H1 (cell line): ENCODE measurements around the gene TRNP1. TPM values are rescaled to one million over a fixed set of nuclear protein-coding genes. Genes with fewer than 3 reads are reported as not detected.

Experiments
- CTCF ChIA-PET: fragments of 300-600 bp; sonication (Branson Sonifier 250); formaldehyde crosslinking; loops from one replicate; lab custom pipeline; 2021; ENCODE audit not compliant: partially characterized antibody; lab: Charles Lee
- POLR2A ChIA-PET: fragments of 300-600 bp; sonication (Branson Sonifier 250); formaldehyde crosslinking; loops from one replicate; lab custom pipeline; 2021; ENCODE audit warnings: inconsistent platforms; ENCODE audit not compliant: partially characterized antibody; lab: Charles Lee
- DNase-seq, 2 experiments: peaks; one replicate each; pipeline versions ENCODE4 v3.0.0 to v3.0.0-alpha.2; 2010 to 2022; ENCODE audit warnings: low spot score in 2 of 2, low read depth in 1 of 2, mixed read lengths in 1 of 2
- FAIRE-seq: peaks from 2 replicates; lab custom pipeline; 2011; peaks lifted over from hg19 to GRCh38; lab: Jason Lieb, UNC
- H2AFZ ChIP-seq: 2 replicates; pipeline ENCODE4 v1.8.1; 2012; ENCODE audit warnings: low read length, inconsistent platforms
- H2AK5ac ChIP-seq: 2 replicates; pipeline ENCODE4 v1.6.1; 2013; ENCODE audit warnings: low read depth, low read length
- H2BK120ac ChIP-seq: replicated peaks from 2 replicates; pipeline ENCODE3; 2013; ENCODE audit warnings: low read depth, low read length, inconsistent platforms
- H2BK12ac ChIP-seq: 2 replicates; pipeline ENCODE4 v1.6.1; 2013; ENCODE audit warnings: low read depth, low read length
- H2BK15ac ChIP-seq: 2 replicates; pipeline ENCODE4 v1.6.1; 2013; ENCODE audit warnings: low read length
- H2BK20ac ChIP-seq: 2 replicates; pipeline ENCODE4 v1.6.1; 2013; ENCODE audit warnings: low read length
- H2BK5ac ChIP-seq: 2 replicates; pipeline ENCODE4 v1.6.1; 2013; ENCODE audit warnings: low read depth, low read length
- H3K14ac ChIP-seq: 2 replicates; pipeline ENCODE4 v1.6.1; 2013; ENCODE audit warnings: inconsistent platforms; ENCODE audit not compliant: insufficient read length
- H3K18ac ChIP-seq: 2 replicates; pipeline ENCODE4 v1.6.1; 2013; ENCODE audit warnings: low read length; ENCODE audit errors: extremely low read depth
- H3K23ac ChIP-seq: 2 replicates; pipeline ENCODE4 v1.6.1; 2013; ENCODE audit warnings: inconsistent platforms; ENCODE audit not compliant: insufficient read length
- H3K23me2 ChIP-seq: 2 replicates; pipeline ENCODE4 v1.6.1; 2013; ENCODE audit warnings: low read depth, low read length
- H3K27ac ChIP-seq: 2 replicates; pipeline ENCODE4 v1.6.1; 2011; ENCODE audit warnings: low read depth, low read length, inconsistent platforms
- H3K27me3 ChIP-seq, 4 experiments: replicated peaks in 1 of 4; 1 replicate in 1 of 4; 2 replicates in 3 of 4; pipeline versions ENCODE4 v1.6.1 to v1.8.1; 2011 to 2013; ENCODE audit warnings: low read length in 3 of 4, mild to moderate bottlenecking in 3 of 4, inconsistent platforms in 2 of 4, mixed read lengths in 2 of 4, moderate library complexity in 1 of 4; ENCODE audit not compliant: control insufficient read depth in 3 of 4, insufficient read depth in 3 of 4; ENCODE audit errors: extremely low read depth in 1 of 4
- H3K36me3 ChIP-seq, 4 experiments: 2 replicates each; pipeline versions ENCODE4 v1.6.1 to v1.8.1; 2011 to 2013; ENCODE audit warnings: mild to moderate bottlenecking in 4 of 4, low read length in 3 of 4, moderate library complexity in 2 of 4, control low read depth in 1 of 4, inconsistent platforms in 1 of 4; ENCODE audit not compliant: insufficient read depth in 4 of 4, control insufficient read depth in 2 of 4
- H3K4ac ChIP-seq: replicated peaks from 2 replicates; pipeline ENCODE3; 2013; ENCODE audit warnings: low read length, low read depth, mixed read lengths, inconsistent platforms; ENCODE audit not compliant: insufficient read length
- H3K4me1 ChIP-seq, 4 experiments: replicated peaks in 1 of 4; 1 replicate in 1 of 4; 2 replicates in 3 of 4; pipeline versions ENCODE4 v1.6.1 to v1.8.1; 2011 to 2013; ENCODE audit warnings: low read length in 3 of 4, inconsistent platforms in 2 of 4, mixed read lengths in 1 of 4; ENCODE audit not compliant: insufficient read depth in 4 of 4, control insufficient read depth in 3 of 4
- H3K4me2 ChIP-seq, 2 experiments: 2 replicates each; pipeline versions ENCODE4 v1.6.1 to v1.8.1; 2011 to 2013; ENCODE audit warnings: low read depth in 2 of 2, low read length in 2 of 2, control low read depth in 1 of 2, inconsistent platforms in 1 of 2, mild to moderate bottlenecking in 1 of 2; ENCODE audit not compliant: insufficient read depth in 1 of 2
- H3K4me3 ChIP-seq, 4 experiments: fragments of 200-600, 300-600 bp in 1 of 4; sonication (generic), shearing (Covaris generic), sonication (Bioruptor Twin) in 1 of 4; 2 replicates each; pipeline versions ENCODE4 v1.5.1 to v1.8.1; 2011 to 2016; ENCODE audit warnings: low read length in 4 of 4, low read depth in 3 of 4, control low read depth in 2 of 4, inconsistent platforms in 2 of 4, mild to moderate bottlenecking in 2 of 4, mixed read lengths in 1 of 4, moderate library complexity in 1 of 4; ENCODE audit not compliant: insufficient read depth in 2 of 4; ENCODE audit errors: extremely low read depth in 1 of 4
- H3K56ac ChIP-seq: replicated peaks from 2 replicates; pipeline ENCODE3; 2013; ENCODE audit warnings: low read depth, mild to moderate bottlenecking, mixed read lengths, low read length, inconsistent platforms; ENCODE audit not compliant: insufficient read length
- H3K79me1 ChIP-seq: 2 replicates; pipeline ENCODE4 v1.6.1; 2013; ENCODE audit warnings: low read depth, low read length, control low read depth
- H3K79me2 ChIP-seq, 2 experiments: 2 replicates each; pipeline versions ENCODE4 v1.6.1 to v1.8.1; 2012 to 2013; ENCODE audit warnings: low read length in 2 of 2, mild to moderate bottlenecking in 2 of 2, inconsistent platforms in 1 of 2; ENCODE audit not compliant: insufficient read depth in 2 of 2, control insufficient read depth in 1 of 2
- H3K9ac ChIP-seq, 4 experiments: replicated peaks in 1 of 4; 1 replicate in 1 of 4; 2 replicates in 3 of 4; pipeline versions ENCODE4 v1.6.1 to v1.8.1; 2011 to 2013; ENCODE audit warnings: low read depth in 3 of 4, low read length in 3 of 4, control low read depth in 2 of 4, mild to moderate bottlenecking in 2 of 4, moderate library complexity in 2 of 4, inconsistent platforms in 1 of 4; ENCODE audit errors: extremely low read depth in 1 of 4
- H3K9me3 ChIP-seq, 2 experiments: 2 replicates each; pipeline versions ENCODE4 v1.6.1 to v1.8.1; 2012 to 2013; ENCODE audit warnings: mild to moderate bottlenecking in 2 of 2, moderate library complexity in 2 of 2, control low read depth in 1 of 2, inconsistent platforms in 1 of 2, low read depth in 1 of 2, low read length in 1 of 2, mixed read lengths in 1 of 2; ENCODE audit not compliant: insufficient read depth in 2 of 2
- H4K20me1 ChIP-seq, 2 experiments: replicated peaks in 1 of 2; 2 replicates each; pipeline versions ENCODE3 to v1.8.1; 2011 to 2013; ENCODE audit warnings: inconsistent platforms in 2 of 2, low read length in 2 of 2, mild to moderate bottlenecking in 1 of 2; ENCODE audit not compliant: insufficient read depth in 2 of 2, control insufficient read depth in 1 of 2
- H4K5ac ChIP-seq: 2 replicates; pipeline ENCODE4 v1.6.1; 2013; ENCODE audit warnings: low read length, low read depth, mixed read lengths, inconsistent platforms; ENCODE audit not compliant: insufficient read length
- H4K8ac ChIP-seq: 2 replicates; pipeline ENCODE4 v1.8.0; 2013; ENCODE audit warnings: mild to moderate bottlenecking, moderate library complexity, low read length, inconsistent platforms; ENCODE audit not compliant: insufficient read depth; ENCODE audit errors: extremely low read depth
- H4K91ac ChIP-seq: replicated peaks from 2 replicates; pipeline ENCODE3; 2013; ENCODE audit warnings: low read length, mixed read lengths, inconsistent platforms; ENCODE audit not compliant: insufficient read length
- SP4 ChIP-seq: IDR thresholded peaks from 2 replicates; pipeline ENCODE4 v1.6.1; 2012; ENCODE audit warnings: low read length, inconsistent platforms
- WGBS, 2 experiments: shearing (Covaris generic) in 1 of 2; methylation state at CpG; one replicate each; pipeline versions ENCODE4 v1.1.6 to v1.1.7; 2013 to 2015; ENCODE audit warnings: low lambda C conversion rate in 2 of 2, mixed read lengths in 2 of 2, inconsistent platforms in 1 of 2, low coverage in 1 of 2, missing lambda C conversion rate in 1 of 2; ENCODE audit not compliant: insufficient replicate concordance in 2 of 2, insufficient coverage in 1 of 2, insufficient read length in 1 of 2; ENCODE audit errors: extremely low coverage in 1 of 2, missing lambda C conversion rate in 1 of 2; 5-methylcytosine and 5-hydroxymethylcytosine counted together
- polyA plus RNA-seq, 7 experiments: library from polyadenylated mRNA; depleted of rRNA in 3 of 7; stranded (reverse) in 5 of 7; unstranded in 2 of 7; fragments of >200 nt in 5 of 7; fragments of 200-250 nt in 2 of 7; gene quantifications; 1 replicate in 5 of 7; 2 replicates in 1 of 7; 4 replicates in 1 of 7; pipeline versions ENCODE4 v1.2.1 to v1.2.3, GENCODE V29; 2011 to 2013; ENCODE audit warnings: missing spikeins in 2 of 7, mixed read lengths in 2 of 7
- total RNA-seq: library from RNA; stranded (reverse); fragmentation: NEBNext Ultra II Directional; extraction: Animal tissue kit (Norgen Biotek cat#: 25700); gene quantifications from 2 replicates; pipeline ENCODE4 v1.2.1, GENCODE V29; 2021

The TRNP1 gene
- total and polyA plus RNA-seq, 2 of the 8 experiments (the other 6 are each of a cell fraction or from before 2014, with no cell fraction given) = 51.7 to 102 TPM

DNA sequence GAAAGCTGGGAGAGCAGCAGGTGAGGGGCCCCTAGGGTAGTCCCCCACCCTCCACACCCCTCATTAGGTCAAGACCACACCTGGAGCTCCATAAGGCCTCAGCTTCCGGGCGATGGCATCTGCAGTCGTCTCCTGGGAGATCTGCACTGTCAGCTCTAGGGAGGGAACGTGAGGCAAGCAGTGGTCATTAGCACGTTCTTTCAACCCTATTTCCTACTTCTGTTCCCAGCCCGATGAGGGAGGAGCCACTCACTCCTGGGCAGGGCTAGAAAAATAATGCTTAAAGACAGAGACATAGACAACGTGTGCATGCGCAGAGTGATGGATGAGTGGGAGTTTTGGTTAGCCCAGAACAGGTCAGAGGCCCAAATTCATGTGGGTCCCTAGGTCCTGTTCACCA is 42.9 kb upstream of the TRNP1 start:
- Histone ChIP-seq H3K4me3 (no peak overlapping the region), H3K4me2 (no peak overlapping the region), H3K18ac (no peak overlapping the region), H3K79me1 (no peaks in the 10 kb centered on the region), H2BK20ac (no peak overlapping the region), H4K8ac (no peak overlapping the region), H4K91ac (no peak overlapping the region), H3K9ac (no peak overlapping the region), H2BK120ac (no peak overlapping the region), H3K36me3 (peaks cover 0 to 27% (median 6%) of the 10 kb centered on the region in 4 experiments; a peak in 6 of 8 replicates), H3K4me1 (no peaks in the 10 kb centered on the region), H3K79me2 (no peaks in the 10 kb centered on the region), H2AK5ac (no peak overlapping the region), H3K23me2 (no peaks in the 10 kb centered on the region), H3K27ac (no peak overlapping the region), H2BK5ac (no peak overlapping the region), H3K9me3 (no peaks in the 10 kb centered on the region), H3K23ac (no peak overlapping the region), H4K20me1 (peaks cover 0 to 6% of the 10 kb centered on the region in 2 experiments), H4K5ac (no peak overlapping the region), H3K14ac (no peak overlapping the region), H3K27me3 (no peaks in the 10 kb centered on the region), H2BK15ac (no peak overlapping the region), H3K4ac (no peak overlapping the region), H2AFZ (no peak overlapping the region), H2BK12ac (no peak overlapping the region), H3K56ac (no peak overlapping the region)
- DNase-seq = no peak
- CTCF ChIA-PET = interaction anchor here (0.6 to 1.5 kb wide), 6 partner anchors 9 to 161 kb away, joined by 3 to 4 read pairs (median 3); no protein-coding TSS in a partner anchor
- FAIRE-seq = no peak
- WGBS, 2 experiments = 95% methylated on average over 8 of the region's 8 CpGs; no CpG with 5 or more reads in 1 of the 2 experiments
- no peak for TF ChIP-seq SP4
- POLR2A ChIA-PET = interaction anchor here (0.6 to 5.3 kb wide), 11 partner anchors 9 to 362 kb away, joined by 3 to 26 read pairs (median 6); partner anchors contain the start of genes GPATCH3, GPN2 and KDF1
